Measurements from ENCODE around the gene MLIP. TPM values are rescaled to one million over a fixed set of nuclear protein-coding genes. Genes with fewer than 3 reads are reported as not detected.

MLIP gene
- total RNA-seq, 1 donor from 2014 or later, result 0.44 TPM

DNA sequence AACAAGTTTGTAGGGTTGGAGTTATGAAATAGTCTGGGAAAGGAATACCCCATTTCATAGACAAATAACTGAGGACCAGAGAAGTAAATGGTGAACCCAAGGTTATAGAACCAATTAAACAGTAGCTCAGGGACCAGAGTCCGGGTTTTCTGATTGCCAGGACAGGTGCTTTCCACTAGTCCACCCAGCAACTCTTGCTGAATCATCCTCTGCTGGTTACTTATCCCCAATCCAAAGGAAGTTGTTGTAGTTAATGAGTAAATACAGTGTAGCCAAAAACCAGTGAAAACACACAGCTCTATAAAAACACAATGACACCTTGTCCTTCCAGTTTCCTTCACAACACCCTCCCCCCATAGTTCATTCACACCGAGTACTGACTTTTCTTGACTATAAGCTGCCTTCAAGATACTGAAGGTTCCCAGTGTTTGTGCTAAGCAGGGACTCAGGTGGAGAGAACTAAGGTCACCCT lies 196.2 kb downstream of the MLIP start:
- no peak for DNase-seq
- no peaks in the 10 kb centered on the region for H3K27me3 Mint-ChIP-seq (ENCODE audit: unreplicated experiment)
- H3K27ac Mint-ChIP-seq (ENCODE audit: unreplicated experiment), result no peak overlapping the region
- H3K4me3 Mint-ChIP-seq (ENCODE audit: unreplicated experiment), result no peak overlapping the region
- H3K9me3 Mint-ChIP-seq (ENCODE audit: unreplicated experiment), result no peaks in the 10 kb centered on the region
- H3K4me1 Mint-ChIP-seq (ENCODE audit: low read depth, unreplicated experiment), result no peaks in the 10 kb centered on the region
- TF ChIP-seq, protein P1, sequence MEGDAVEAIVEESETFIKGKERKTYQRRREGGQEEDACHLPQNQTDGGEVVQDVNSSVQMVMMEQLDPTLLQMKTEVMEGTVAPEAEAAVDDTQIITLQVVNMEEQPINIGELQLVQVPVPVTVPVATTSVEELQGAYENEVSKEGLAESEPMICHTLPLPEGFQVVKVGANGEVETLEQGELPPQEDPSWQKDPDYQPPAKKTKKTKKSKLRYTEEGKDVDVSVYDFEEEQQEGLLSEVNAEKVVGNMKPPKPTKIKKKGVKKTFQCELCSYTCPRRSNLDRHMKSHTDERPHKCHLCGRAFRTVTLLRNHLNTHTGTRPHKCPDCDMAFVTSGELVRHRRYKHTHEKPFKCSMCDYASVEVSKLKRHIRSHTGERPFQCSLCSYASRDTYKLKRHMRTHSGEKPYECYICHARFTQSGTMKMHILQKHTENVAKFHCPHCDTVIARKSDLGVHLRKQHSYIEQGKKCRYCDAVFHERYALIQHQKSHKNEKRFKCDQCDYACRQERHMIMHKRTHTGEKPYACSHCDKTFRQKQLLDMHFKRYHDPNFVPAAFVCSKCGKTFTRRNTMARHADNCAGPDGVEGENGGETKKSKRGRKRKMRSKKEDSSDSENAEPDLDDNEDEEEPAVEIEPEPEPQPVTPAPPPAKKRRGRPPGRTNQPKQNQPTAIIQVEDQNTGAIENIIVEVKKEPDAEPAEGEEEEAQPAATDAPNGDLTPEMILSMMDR (IDR thresholded peaks at IDR 0.05; ENCODE audit: partially characterized antibody, unreplicated experiment), result no peak
- no peaks in the 10 kb centered on the region for H3K36me3 Mint-ChIP-seq (ENCODE audit: unreplicated experiment)

DNA sequence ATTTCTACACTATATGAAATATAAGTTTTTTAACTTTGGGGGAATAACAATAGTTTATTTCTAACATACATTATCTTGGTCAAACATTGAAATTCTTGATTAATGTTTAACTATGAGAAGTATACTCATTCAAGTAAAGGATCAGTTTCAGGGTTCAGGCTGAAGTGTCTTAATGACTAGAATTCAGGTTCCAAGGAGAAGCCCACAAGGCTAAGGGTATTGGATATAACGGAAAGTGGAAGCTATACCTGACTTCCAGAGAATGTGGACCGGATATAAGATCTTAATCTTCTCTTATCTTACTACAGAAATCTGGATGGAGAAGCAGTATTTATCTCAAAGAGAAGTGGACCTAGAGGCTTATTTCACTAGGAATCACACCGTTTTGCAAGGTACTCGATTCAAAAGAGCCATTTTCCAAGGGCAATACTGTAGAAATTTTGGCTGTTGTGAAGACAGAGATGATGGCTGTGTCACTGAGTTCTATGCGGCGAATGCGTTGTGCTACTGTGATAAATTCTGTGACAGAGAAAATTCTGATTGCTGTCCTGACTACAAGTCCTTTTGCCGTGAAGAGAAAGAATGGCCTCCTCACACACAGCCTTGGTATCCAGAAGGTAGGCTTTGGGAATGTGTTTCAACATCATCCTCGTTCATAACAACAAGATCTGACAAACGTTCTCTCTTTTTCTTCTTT lies 197.2 kb downstream of the MLIP start, which contains the start of gene TINAG:
Gene TINAG (plus strand): TSS at position 153 of the 697 bp plus-strand sequence. CDS start 110 bp downstream, at position 263.
- Mint-ChIP-seq H3K36me3 (ENCODE audit: unreplicated experiment) (no peaks in the 10 kb centered on the region), H3K4me1 (ENCODE audit: low read depth, unreplicated experiment) (no peaks in the 10 kb centered on the region), H3K27me3 (ENCODE audit: unreplicated experiment) (no peaks in the 10 kb centered on the region), H3K4me3 (ENCODE audit: unreplicated experiment) (no peak within 1 kb of the TSS), H3K9me3 (ENCODE audit: unreplicated experiment) (no peaks in the 10 kb centered on the region), H3K27ac (ENCODE audit: unreplicated experiment) (no peak within 1 kb of the TSS)
- no peak for DNase-seq
- TF ChIP-seq, protein P1 (IDR thresholded peaks at IDR 0.05; ENCODE audit: partially characterized antibody, unreplicated experiment), result no peak

DNA sequence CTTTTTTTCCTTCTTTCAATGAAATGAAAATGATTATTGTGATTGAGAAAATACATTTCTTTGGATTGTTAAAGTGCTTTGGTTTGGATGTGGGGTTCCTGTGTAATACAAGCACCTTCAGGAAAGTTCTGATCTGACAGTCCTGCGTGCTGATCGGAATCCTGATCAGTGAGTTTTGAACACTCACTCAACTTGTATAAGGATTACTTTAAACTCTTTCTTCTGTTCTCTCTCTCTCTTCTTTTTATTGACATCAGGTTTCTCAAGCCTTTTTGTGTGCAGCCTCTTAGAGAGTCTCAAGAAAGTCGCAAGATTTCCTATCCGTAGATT lies 197.7 kb downstream of the MLIP start:
- no peaks in the 10 kb centered on the region for H3K27me3 Mint-ChIP-seq (ENCODE audit: unreplicated experiment)
- H3K9me3 Mint-ChIP-seq (ENCODE audit: unreplicated experiment), result no peaks in the 10 kb centered on the region
- no peak overlapping the region for H3K4me3 Mint-ChIP-seq (ENCODE audit: unreplicated experiment)
- no peaks in the 10 kb centered on the region for H3K4me1 Mint-ChIP-seq (ENCODE audit: low read depth, unreplicated experiment)
- no peak overlapping the region for H3K27ac Mint-ChIP-seq (ENCODE audit: unreplicated experiment)
- no peaks in the 10 kb centered on the region for H3K36me3 Mint-ChIP-seq (ENCODE audit: unreplicated experiment)
- TF ChIP-seq, protein P1 (IDR thresholded peaks at IDR 0.05; ENCODE audit: partially characterized antibody, unreplicated experiment), result no peak
- no peak for DNase-seq

DNA sequence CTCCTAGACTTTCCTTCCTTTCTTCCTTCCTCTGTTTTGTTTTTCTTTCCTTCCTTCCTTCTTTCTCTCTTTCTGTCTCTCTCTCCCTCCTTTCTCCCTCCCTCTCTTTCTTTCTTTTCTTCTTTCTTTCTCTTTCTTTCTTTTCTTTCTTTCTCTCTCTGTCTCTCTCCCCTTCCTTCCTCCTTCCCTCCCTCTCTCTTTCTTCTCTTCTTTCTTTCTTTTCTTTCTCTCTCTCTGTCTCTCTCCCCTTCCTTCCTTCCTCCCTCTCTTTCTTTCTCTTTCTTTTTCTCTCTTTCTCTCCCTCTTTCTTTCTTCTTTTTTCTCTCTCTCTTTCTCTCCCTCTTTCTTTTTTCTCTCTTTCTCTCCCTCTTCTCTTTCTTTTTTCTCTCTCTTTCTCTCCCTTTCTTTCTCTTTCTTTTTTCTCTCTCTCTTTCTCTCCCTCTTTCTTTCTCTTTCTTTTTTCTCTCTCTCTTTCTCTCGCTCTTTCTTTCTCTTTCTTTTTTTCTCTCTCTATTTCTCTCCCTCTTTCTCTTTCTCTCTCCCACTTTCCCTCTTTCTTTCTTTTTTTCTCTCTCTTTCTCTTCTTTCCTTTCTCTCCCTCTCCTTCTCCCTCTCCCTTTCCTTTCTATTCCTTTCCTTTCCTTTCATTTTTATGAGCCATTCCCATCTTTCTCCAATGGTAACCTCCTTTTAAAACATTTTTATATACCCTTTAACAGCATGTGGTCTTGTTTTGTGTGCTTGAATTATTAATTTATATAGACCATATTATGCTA lies 199.3 kb downstream of the MLIP start:
- TF ChIP-seq, protein P1 (IDR thresholded peaks at IDR 0.05; ENCODE audit: partially characterized antibody, unreplicated experiment), result no peak
- no peaks in the 10 kb centered on the region for H3K27me3 Mint-ChIP-seq (ENCODE audit: unreplicated experiment)
- no peaks in the 10 kb centered on the region for H3K4me1 Mint-ChIP-seq (ENCODE audit: low read depth, unreplicated experiment)
- no peak overlapping the region for H3K4me3 Mint-ChIP-seq (ENCODE audit: unreplicated experiment)
- H3K9me3 Mint-ChIP-seq (ENCODE audit: unreplicated experiment), result no peaks in the 10 kb centered on the region
- no peak overlapping the region for H3K27ac Mint-ChIP-seq (ENCODE audit: unreplicated experiment)
- H3K36me3 Mint-ChIP-seq (ENCODE audit: unreplicated experiment), result no peaks in the 10 kb centered on the region
- no peak for DNase-seq

DNA sequence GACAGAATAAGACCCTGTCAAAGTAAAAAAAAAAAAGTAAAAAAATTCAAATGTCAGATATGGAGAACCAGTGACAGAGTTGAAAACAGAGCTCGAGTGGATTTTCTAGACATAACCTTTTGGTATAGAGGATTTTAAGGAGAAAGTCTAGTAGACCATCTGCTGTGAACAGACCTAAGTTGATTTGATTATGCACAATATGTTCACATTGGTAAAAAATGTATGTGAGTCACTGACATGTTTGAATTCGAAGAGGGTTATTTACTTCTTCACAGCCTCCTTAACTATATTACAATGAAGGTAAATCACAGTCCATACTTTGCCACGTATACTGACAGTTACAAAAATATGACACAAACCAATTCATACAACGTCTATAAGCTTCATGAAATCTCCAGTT lies 204.4 kb downstream of the MLIP start:
- TF ChIP-seq, protein P1 (IDR thresholded peaks at IDR 0.05; ENCODE audit: partially characterized antibody, unreplicated experiment), result no peak
- H3K4me3 Mint-ChIP-seq (ENCODE audit: unreplicated experiment), result no peak overlapping the region
- H3K27me3 Mint-ChIP-seq (ENCODE audit: unreplicated experiment), result no peaks in the 10 kb centered on the region
- no peaks in the 10 kb centered on the region for H3K4me1 Mint-ChIP-seq (ENCODE audit: low read depth, unreplicated experiment)
- H3K36me3 Mint-ChIP-seq (ENCODE audit: unreplicated experiment), result no peaks in the 10 kb centered on the region
- no peak for DNase-seq
- H3K9me3 Mint-ChIP-seq (ENCODE audit: unreplicated experiment), result no peaks in the 10 kb centered on the region
- no peak overlapping the region for H3K27ac Mint-ChIP-seq (ENCODE audit: unreplicated experiment)
